Inferior parietal cortex (tissue), 1 donor: ENCODE measurements around the gene XAF1.
A peak's percentile ranks its signal among the peaks of the same experiment; 100 is the strongest.
"Not testable (repeated sequence)": the region's sequence is repeated elsewhere in the genome, so short reads cannot be mapped to it uniquely, and the experiment has no call there.

Experiments used
- DNase-seq: peaks from one replicate; pipeline ENCODE4 v3.0.0-alpha.2; 2016; ENCODE audit errors: extremely low spot score

XAF1 gene, protein sequence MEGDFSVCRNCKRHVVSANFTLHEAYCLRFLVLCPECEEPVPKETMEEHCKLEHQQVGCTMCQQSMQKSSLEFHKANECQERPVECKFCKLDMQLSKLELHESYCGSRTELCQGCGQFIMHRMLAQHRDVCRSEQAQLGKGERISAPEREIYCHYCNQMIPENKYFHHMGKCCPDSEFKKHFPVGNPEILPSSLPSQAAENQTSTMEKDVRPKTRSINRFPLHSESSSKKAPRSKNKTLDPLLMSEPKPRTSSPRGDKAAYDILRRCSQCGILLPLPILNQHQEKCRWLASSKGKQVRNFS

DNA sequence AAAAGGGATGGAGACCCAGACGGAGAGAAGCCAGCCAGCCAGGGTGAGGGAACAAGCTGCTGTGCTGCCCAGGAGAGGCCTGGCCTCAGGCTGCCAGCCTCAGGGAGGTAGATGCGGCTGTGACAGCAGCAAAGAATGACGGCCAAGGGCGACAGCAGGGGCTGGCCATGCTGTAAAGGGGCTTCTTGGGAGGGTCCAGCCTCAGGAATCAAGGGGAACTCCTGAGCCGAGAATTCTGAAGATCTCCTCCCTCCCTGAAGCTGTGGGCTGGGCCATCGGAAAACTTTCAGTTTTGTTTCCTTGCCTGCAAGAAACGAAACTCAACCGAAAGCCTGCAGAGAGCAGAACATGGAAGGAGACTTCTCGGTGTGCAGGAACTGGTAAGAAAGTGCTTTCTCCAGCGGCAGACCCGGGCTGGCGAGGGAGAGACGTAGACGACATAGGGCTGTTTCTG, at the start of gene XAF1:
Gene XAF1 (plus strand): TSS at position 316 of the 454 bp plus-strand sequence. CDS start 33 bp downstream, at position 349.
- peak; percentile 9 for DNase-seq

DNA sequence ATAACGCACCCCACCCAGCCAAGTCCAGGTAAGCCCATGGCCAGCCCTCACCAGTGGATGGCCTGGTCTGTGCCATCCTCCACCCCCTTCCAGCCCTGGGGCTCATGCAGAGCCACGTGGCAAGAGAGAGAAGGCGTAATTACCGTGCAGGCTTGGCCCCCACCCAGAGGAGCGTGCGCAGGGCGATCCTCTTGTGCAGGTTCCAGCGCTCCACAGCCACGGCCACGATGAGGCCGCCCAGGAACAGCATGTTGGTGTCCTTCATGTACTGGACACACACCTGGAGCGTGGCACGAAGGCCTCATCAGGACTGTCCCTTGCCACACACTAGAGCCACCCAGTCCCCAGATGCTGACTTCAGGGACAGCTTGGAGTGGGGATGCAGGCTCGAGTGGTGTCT, 49.3 kb upstream of the XAF1 start:
- DNase-seq, result no peak

DNA sequence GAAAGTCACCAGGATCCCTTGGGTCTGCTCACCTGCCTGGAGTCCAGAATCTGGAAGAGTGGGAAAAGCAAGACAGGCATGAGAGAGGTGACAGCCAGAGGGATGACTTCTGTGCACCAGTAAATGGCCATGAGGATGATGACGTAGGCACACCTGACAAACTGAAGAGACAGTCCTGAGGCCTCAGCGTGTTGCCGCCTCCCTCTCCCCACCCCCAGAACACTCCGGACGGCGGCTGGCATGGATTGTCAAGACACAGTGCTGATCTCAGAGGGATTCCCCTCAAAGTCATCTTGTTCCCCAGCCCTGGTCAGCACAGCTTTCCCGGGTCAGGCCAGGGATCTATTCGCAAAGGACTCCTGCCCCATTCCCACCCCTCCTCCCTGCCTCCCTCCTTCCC, 48.9 kb upstream of the XAF1 start:
- no peak for DNase-seq

DNA sequence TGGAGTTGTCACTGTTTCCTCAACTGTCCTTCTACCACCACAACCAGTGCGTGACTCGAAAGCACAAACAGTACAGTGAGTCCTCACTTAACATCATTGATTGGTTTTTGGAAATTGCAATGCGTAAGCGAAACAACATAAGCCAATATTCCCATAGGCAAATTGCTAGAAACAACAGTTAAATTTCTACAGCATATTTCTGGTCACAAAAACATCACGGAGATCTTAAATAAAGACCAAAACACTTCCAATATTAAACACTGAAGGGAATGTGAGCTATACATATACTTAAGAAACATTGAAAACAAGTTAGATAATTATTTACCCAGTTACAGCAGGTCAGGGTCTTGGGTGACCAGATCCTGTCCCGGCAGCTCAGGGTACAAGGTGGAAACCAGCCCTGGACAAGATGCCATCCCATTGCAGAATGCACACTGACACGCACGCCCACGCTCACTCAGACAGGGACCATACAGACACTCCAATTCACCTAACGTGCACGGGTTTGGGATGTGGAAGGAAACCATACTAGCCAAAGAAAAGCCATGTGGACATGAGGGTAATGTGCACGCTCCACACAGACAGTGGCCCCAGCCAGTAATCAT, 47.4 kb upstream of the XAF1 start:
- DNase-seq, result no peak

DNA sequence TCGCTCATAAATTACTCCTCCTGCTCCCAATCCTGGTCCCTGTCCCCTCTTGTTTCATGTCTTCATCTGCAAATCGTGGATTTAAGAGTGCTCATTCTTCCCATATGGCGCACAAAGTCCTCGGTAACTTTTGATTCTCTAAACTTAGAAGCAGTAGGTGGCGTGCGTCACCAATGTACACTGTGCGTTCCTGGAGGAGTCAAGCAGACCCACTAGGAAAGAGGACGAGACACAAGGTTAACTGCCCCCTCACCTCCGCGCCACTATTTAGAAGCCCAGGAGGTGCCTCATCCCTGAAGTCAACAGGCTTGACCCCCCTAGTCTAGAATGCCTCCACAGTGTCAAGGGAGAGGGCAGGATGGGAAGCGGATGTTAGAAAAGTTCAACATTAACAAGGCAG, 45.5 kb upstream of the XAF1 start:
- DNase-seq, result no peak

DNA sequence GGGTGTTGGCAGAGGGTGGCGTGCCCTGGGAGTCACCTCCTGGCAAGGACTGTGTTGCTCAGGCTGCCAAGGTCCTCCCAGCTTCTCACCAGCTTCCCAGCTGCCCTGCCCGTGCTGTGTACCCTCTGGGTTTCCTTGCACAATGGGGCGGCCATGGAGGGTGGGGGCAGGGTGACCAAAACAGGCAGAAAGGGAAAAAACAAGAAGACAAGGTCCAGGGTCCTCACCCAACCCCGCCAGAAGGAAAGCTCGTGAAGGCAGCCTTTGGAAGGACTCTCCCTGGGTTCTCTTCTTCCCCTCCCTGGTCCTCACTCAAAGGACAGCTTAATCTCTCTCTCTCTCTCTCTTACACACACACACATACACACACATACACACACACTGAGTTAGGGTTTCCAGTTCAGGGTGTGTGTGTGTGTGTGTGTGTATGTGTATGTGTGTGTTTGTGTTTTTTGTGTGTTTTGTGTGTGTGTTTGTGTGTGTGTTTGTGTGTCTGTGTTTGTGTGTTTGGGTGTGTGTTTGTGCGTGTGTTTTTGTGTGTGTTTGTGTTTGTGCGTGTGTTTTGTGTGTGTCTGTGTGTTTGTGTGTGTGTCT, 44.7 kb upstream of the XAF1 start:
- no peak for DNase-seq

DNA sequence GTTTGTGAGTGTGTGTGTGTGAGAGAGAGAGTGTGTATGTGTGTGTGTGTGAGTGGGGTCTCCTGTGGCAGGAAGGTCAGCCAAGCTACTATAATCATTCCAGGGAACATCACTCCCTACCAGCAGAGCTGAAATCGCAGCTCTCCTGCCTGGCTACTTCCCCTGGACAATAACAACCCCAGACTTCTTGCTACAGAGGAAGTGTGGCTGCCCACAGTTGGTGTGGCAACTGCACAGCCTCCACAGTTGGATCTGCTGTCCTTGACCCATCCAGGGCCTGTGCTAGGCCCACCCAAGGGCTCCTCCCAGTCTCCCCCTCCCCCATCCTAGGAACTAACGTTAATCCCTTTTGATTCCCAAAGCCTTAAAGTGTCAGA, 44.2 kb upstream of the XAF1 start:
- DNase-seq, result no peak

DNA sequence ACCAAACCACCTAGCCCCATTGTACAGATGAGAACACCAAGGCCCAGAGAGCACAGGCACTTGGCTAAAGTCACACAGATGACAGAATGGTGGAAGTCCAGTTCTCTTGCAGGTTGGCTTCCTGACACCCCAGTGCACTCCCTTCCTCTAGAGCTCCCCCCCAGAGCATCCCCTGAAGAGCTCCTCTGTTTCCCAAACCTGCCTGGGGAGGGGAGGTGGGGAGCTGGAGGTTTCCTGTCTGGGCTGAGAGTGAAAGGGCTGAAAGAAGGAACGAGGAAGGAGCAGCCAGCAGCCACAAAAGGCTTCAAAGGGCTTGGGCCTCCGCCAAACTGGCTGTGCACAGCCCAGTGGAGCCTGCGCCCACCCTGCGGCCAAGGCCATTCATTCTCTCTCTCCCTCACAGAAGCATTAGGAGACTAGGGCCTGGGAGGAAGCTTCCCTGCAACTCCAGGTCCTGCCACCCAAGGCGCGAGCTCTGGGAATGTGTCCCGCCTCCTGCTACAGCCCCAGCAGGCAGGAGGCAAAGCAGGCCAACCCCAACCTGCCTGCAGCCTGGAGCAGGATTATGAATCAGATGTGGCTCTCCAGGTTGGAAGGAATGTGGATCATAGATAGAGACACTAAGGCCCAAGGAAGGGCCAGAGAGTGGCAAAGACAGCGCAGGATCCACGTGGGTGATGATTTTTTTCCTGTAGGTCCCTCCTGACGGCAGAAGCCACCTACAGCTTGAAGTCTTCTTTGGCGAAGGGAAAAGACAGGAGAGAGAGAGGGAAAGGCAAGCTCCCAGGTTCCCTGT, 43.6 kb upstream of the XAF1 start:
- DNase-seq, result no peak

DNA sequence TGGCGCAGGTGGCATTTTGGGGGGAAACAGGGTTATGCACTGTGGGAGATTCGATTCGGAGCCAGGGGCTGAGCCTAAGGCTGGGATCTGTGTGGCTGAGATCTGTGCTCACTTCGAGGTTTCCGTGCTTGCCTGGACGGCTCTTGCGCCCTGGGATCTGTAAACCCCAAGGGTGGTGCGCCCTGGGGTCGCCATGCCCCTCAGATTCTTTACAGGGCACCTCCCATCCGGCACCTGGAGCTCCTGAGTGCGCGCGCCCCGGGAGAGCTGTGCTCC, 43.1 kb upstream of the XAF1 start:
- DNase-seq, result no peak

DNA sequence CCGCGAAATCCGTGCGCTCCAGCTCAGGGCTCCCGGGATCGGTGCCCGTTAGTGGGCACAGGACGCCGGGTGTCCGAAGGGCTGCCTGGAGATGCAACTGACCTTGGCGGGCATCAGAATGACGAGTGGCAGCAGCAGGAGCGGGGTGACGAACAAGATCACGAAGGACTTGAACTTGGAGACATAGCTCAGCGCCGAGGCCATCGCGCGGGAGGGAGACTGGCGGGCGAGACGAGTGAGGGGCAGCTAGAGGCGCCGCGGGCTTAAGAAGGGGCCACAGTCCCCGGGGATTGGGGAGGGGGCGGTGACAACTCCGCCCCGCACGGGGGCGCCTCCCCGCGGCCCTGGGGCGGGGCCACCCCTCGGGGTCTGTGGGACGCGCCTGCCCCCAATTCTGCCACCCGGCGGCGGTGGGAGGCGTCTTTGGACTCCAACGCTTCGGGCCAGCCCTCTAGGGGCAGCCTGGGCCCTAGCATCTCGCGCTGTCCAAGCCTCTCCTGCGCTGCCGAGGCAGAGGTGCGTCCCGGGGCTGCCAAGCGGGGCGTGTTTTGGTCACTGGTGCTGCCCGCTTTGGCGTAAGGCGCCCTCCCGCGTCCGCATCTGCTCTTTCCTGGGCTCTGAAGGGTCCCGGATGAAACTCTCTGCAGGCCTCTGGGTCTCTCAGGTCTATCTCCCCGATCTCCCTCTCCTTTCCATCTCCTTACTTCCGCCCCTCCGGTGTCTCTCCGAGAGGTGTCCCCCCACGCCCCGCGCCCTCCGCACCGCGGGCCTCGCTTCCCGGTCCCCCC, 42.5 kb upstream of the XAF1 start, which contains the start of gene SLC13A5:
Gene SLC13A5 (minus strand): TSS at position 240 of the 788 bp plus-strand sequence. CDS start 36 bp downstream, at position 204.
- no peak for DNase-seq

DNA sequence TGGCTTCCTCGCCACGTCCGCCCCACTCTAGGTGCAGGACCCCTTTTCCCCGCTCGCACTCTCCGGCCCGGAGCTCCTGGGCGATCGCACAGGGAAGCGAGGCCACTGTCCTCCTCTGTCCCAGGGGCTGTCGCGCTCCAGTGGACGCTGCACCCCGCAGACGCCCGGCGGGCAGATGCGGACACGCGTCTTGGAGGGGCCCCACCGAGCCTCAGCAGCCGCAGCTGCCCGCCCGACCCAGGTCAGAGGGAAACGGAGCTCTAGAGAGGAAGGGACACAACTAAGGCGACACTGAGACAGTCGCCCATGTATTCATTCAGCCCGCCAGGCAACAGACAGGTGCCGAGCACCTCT, 42.0 kb upstream of the XAF1 start:
- no peak for DNase-seq

DNA sequence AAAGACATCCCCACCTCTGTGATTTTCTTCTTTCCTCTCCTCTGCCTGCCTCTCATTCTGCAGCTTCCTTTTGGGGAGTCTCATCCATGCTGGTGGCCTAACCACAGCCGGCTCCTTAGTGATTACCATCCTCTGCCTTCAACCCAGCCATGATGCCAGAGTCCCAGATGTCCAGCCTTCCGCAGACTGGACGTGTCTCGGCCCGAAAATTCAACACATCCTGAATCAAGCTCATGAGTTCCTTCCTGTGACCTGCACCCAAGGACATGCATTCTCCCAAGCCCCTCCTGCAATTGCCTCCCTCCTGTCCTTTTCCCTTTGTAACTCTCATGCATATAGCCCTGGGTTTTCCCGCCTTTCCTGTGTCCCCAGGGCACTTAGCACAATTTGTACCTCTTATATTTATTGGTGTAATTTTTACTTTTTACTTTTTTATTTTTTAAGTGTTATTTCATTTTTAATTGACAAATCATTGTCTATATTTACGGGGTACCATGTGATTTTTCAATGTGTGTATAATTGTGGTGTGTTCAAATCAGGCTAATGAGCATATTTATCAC, 41.5 kb upstream of the XAF1 start:
- DNase-seq, result no peak

DNA sequence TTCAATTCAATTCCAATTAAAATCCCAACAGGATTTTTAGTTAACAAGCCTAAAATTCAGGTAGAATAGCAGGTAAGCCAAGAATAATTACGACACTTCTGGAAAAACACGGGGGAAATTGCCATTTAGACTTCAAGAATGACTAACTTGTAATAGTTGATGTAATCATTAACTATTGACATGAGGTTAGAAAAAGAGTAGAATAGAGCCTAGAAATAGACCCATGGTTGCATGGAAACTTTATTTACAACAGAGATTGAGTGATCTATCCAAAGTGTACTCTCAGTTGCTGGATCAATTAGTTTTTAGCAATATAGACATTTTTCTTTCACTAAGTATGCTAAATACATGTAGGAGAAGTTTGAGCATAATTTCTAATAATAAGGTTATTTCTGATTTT, 39.1 kb upstream of the XAF1 start:
- DNase-seq, result no peak

DNA sequence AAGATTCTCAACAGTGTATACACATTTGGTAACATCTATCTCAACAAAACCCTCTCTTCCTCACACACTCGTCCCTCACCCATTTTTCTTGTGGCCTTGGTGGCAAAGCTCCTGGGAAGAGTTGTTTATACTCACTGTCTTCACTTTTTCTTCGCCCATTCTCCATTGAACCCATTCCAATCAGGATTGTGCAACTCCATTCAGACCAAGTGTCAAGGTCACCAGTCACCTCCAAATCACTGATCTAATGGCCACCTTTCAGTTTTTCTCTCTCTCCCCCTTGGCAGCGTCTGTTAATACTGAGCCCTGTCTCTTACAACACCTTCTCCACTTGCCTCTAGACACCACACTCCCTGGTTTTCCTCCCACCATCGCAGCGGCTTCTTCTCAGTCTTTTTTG, 34.1 kb upstream of the XAF1 start:
- no peak for DNase-seq

DNA sequence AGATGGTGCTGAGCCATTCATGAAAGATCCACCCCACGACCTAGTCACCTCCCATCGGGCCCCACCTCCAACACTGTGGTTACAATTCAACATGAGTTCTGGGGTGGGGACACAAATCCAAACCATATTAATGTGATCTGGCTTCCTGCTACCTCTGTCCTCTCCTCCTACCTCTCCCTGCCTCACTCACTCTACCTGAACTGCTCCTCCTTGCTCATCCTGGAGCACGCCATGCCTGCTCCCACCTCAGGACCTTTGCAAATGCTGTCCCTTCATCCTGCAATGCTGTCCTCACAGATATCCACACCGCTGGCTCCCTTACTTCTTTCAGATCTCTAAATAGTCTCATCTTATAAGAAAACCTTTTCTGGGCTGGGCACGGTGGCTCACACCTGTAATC, 31.8 kb upstream of the XAF1 start:
- no peak for DNase-seq

DNA sequence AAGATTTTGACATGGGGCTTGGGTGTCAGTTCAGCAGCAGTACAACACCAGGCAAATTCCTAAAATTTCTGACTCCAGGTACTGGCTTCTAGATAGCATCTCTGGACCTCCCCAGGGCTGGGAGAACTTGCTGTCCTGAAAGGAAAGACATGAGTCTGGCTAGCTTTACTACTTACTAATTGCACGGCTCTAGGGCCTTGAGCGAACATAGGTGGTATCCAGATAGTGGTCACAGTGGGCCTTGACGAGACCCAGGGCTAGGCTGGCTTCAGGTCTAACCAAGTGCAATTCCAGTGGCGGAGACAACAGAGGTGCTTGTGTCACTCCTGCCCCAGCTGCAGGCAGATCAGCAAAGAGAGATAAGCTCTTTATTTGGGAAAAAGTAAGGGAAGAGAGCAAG, 26.3 kb upstream of the XAF1 start:
- no peak for DNase-seq

DNA sequence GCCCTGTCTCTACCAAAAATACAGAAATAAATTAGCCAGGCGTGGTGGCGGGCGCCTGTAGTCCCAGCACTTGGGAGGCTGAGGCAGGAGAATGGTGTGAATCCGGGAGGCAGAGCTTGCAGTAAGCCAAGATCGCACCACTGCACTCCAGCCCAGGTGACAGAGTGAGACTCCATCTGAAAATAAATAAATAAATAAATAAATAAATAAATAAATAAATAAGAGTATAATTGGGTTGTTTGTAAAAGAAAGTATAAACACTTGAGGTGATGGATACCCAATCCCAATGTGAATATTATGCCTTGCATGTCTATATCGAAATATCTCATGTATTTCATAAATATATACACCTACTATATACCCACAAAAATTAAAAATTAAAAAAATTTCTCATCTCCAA, 9.2 kb upstream of the XAF1 start:
- DNase-seq, result not testable (repeated sequence)

DNA sequence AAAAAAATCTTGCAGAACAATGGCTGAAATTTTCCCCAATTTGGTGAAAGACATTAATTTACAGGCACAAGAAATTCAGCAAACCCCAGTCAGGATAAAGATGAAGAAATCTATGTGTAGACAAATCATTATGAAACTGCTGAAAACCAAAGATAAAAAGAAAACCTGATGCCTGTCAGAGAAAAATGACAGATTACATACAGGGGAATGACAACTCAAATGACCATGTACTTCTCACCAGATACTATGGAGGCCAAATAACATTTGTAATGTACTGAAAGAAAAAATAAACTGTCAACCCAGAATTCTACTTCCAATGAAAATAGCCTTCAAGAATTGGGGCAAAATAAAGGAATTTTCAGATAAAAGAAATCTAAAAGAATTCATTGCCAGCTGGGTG, 7.2 kb upstream of the XAF1 start:
- DNase-seq, result no peak

DNA sequence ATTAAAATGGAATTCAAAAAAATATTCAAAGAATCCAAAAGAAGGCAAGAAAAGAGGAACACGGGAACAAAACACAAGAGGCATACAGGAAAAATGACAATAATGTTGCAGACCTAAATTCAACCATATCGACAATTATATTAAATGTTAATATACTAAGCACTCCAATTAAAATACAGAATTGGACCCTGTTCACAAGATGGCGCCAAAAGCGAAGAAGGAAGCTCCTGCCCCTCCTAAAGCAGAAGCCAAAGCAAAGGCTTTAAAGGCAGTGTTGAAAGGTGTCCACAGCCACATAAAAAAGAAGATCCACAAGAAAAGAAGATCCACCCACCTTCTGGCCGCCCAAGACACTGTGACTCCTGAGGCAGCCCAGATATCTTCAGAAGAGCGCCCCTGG, 6.3 kb upstream of the XAF1 start:
- no peak for DNase-seq

DNA sequence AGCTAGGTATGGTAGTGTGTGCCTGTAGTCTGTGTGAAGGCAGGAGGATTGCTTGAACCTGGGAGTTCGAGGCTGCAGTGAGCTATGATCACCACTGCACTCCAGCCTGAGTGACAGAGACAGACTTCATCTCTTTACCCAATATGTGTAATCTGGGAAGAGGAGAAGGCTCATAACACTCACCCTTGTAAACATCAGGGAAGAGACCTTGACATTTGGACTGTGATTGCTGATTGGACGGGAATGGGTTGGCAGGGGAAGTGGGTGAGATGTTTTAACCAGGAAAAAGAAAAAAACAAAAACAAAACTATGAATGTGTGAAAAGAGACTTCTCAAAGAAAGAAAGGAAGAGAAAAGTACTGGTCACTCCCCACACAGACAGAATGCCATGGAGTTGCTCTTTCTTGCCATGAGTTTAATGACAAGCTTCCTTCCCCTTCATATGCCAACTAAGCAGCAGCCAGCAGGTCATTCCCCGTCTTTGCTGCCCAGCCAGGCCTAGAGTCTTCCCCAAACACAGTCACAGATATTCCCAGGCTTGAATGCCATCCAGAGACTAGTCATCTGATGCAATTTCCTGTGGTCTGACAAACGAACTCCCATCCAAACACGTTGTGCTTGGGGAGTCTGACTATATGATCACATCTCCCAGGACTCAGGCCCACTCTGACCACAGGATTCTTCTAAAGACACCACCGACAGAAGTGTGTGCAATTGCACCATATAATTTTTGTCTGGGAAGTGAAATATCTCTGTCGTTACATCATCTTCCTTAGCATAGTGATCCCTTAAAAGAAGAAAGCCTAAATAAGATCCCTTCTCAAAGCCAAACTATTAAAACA, 3.6 kb upstream of the XAF1 start:
- no peak for DNase-seq

DNA sequence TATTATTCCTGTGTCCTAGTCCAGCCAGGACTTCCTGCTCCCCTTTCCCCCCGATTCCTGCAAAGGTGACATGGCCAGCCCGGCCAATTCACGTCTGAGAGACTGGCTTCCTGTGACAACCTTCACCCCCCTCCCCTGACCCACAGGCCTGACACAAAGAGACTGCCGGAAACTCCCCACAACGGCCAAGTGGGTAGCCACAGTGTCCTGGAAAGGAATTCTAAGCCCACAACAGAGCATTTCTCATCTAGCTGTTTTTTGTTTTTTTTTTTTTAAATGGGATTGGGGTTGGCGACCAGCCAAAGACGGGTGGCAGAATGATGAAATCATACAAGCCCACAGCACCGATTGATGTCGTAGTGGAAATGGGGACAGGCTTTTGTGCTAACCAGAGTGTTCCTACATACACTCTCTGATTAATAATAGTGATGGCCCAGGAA, 2.8 kb upstream of the XAF1 start:
- DNase-seq, result no peak
